Measurements from ENCODE around the gene IL6ST.
"Not testable (repeated sequence)": the region's sequence is repeated elsewhere in the genome, so short reads cannot be mapped to it uniquely, and the experiment has no call there.

The IL6ST gene

DNA sequence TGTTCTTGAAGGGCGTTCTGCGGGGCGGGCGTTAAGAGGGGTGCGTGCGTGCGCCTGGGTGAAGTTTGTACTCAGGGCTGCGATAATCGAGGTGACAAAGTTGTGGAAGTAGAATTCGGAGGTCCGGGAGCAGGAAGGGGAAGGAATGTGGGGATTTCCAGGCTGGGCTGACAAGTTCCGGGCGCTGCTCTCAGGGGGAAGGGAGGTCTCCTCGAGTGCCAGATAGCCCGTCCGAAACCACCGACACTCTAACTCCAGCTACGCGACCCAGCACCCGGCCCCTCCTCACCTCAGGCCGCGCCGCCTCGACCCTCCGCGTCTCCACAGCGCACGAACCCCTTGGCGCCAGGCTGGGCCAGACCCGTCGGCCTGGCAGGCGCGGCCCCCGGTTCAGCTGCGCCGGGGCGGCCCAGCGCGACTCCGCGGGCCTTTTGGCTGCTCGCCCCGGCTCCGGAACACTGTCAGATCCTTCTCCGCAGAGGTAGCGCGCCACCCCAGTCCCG is at the start of gene IL6ST:
Gene IL6ST, minus strand, starts transcription at position 469 of the 503 bp plus-strand sequence. CDS start 18,685 bp downstream, outside the sequence.
- no peak for DNase-seq

DNA sequence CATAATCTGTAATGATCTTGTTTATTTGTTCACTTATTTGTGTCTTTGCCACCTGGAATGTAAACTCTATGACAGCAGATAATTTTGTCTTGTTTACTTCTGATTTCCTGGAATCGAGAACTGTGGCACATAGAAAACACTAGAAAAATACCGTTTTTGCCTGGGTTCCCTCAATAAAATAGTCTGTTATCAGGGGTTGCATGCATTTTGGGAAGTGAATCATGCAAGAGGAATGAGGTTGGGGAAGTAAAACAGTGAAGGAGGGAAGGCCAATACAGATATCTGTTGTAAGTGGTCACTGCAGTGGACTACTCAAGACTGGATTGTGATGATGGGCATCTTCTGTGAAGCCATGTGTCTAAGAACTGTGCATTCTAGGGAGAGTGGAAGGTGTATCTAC is 45.2 kb upstream of the IL6ST start:
- DNase-seq, result no peak

DNA sequence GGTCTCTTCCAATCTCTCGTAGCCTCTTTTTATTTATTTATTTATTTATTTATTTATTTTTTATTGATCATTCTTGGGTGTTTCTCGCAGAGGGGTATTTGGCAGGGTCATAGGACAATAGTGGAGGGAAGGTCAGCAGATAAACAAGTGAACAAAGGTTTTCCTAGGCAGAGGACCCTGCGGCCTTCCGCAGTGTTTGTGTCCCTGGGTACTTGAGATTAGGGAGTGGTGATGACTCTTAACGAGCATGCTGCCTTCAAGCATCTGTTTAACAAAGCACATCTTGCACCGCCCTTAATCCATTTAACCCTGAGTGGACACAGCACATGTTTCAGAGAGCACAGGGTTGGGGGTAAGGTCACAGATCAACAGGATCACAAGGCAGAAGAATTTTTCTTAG is 43.4 kb upstream of the IL6ST start:
- not testable (repeated sequence) for DNase-seq

DNA sequence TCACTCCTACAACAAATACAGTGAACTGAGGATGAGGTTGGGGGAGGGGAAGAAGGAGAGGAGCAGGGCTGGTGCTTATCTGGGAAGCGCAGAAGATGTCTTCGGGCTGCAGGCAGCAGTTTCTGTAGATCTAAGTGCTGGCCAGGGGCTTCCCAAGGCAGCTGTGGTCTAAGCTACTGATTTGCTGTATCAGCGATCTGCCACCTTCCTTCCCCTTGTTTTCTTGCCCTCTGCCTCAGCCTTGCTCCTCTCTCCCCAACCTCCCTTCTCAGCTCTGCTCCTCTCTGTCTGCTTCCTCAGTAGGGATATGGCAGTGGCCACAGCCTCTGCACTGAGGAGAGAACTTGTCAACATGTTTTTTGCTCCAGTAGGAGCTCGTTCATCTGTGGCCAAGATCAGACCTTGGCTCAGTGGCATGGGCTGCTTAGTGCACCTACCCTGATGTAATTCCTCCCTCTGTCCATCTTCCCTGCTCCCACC is 42.8 kb upstream of the IL6ST start:
- DNase-seq, result no peak

DNA sequence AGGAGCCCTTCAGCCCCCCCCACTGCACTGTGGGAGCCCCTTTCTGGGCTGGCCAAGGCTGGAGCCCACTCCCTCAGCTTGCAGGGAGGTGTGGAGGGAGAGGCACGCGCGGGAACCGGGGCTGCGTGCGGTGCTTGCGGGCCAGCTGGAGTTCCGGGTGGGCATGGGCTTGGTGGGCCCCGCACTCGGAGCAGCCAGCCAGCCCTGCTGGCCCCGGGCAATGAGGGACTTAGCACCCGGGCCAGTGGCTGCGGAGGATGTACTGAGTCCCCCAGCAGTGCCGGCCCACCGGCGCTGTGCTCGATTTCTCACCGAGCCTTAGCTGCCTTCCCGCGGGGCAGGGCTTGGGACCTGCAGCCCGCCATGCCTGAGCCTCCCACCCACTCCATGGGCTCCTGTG is 40.6 kb upstream of the IL6ST start:
- not testable (repeated sequence) for DNase-seq

DNA sequence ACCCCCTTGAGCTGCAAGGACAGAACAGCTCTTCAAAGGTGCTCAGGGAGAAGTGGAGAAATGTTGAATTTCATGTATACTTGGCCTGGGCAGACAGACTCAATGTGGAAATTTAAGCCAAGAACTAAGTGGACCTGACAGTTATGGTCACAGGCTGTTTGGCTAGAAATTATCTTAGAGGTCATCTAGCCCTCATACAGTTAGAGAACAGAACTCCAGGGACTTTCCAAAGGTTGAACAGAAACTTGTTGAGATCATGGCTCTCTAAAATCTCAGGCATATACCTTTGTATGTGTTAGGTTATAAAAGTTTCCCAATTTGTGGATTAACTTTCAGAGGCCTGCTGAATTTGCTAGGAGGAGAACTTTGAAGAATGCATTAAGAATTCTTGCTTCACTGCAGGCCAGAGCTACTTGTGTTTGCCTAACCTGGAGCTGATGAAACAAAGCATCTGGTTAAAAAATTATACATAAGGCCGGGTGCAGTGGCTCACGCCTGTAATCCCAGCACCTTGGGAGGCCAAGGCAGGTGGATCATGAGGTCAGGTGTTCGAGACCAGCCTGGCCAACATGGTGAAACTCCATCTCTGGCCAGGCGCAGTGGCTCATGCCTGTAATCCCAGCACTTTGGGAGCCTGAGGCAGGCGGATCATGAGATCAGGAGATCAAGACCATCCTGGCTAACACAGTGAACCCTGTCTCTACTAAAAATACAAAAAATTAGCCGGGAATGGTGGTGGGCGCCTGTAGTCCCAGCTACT is 35.3 kb upstream of the IL6ST start:
- not testable (repeated sequence) for DNase-seq

DNA sequence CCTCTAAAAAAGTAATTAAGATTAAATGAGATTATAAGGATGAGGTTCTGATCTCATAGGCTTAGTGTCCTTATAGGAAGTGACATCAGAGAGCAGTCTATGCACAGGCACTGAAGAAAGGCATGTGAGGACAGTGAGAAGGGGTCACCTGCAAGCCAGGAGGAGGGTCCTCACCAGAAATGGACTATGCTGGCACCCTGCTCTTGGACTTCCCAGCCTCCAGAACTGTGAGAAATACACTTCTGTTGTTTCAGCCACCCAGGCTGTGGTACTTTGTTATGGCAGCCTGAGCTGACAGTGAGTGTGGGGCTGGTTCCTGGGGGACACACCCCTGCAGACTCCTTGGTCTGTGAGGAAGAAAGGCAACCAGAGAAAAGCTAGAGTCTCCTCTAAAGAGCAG is 34.7 kb upstream of the IL6ST start:
- DNase-seq, result no peak

DNA sequence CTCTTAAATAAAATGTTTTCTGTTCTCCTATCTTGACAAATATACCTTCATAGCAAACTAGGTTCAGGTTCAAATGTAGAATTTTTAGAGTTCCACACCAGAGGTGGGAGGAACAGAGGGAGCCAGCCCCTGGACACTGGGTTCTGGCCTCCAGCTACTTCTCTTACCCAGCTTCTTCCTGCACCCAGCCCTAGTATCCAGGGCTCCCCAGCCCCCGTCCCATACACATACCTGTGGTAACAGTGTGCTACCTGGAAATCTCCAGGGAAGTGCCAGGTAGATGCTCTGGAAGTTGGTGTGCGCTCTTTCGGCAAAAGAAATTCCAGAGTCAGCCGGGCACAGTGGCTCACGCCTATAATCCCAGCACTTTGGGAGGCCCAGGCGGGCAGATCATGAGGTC is 33.9 kb upstream of the IL6ST start:
- no peak for DNase-seq

DNA sequence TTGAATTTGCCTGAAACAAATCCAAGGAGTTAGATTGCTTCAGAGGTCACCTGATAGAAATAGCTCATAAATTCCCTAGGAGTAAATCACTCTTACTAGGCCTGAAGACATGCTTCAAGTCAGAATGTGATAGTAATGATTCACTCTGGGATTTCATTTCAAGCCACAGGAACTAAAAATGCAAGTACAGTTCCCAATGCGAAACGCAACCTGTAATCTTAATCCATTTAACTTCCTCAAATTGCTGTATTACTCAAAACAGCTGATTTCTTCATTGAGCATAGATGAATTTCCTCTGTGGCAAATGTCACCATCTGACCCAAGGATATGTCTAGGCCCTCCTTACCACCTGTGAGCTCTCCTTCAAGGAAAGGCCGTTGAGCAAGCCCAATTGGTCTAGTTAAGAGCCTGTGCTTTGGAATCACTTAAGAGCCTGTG is 32.1 kb upstream of the IL6ST start:
- DNase-seq, result no peak

DNA sequence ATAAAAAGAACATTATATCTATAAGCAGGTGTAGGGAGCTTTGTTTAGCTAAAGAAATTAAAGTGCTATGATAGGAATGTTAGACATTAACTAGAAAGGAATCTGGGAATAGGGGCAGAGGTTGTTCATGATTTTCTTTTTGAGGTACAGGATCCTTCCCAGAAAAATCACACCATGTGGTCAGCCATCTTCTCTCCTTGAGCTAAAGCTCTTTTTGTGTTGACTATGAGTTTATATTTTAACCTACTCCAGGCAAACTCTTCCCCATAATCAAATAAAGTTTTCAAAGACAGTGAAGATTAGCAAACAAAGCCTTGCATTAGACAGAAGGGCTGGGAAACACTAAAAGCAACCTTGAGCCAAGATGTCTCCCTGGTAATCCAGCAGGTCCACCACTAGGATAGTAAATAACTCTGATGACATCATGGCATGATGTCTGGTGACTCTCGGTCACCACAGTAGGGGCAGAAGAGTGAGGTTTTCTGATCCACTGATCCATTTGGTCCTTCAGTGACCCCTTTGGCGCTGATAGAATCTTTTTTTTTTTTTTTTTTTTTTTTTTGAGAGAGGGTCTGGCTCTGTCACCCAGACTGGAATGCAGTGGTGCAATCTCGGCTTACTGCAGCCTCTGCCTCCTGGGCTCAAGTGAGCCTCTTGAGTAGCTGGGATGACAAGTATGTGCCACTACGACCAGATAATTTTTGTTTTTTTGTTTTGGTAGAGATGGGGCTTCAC is 30.6 kb upstream of the IL6ST start:
- no peak for DNase-seq

DNA sequence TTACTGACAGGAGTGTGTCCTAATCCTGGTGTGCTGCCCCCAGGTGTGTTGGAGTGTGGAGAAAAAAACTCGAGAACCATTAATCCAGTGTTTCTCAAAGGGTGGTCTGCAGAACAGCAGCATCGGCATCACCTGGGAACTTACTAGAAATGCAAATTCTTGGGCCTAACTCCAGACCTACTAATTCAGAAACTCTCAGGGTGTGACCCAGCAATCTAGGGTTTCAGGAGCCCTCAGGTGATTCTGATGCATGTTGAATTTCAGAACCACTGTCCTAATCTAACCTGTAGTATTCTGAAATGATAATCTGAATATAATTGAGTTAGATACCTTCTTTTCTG is 30.0 kb upstream of the IL6ST start:
- no peak for DNase-seq

DNA sequence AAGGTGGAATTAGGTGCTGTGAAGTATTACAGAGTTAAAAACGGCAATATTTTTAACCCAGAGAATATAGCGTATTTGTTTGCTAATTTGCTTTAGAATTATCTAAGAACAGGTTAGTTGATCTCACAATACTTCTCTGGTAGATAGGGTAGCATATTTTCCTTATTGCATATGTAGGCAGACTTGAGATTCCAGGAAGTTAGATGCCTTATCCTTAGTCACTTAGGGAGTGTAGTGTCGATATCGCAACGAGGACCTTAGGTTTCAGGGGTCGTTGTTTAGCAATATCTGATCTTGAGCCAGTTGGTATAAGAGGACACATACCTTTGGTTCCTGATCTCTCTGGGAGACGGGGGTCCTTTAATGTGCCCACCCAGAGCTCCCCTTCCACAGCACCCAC is 28.5 kb upstream of the IL6ST start:
- no peak for DNase-seq

DNA sequence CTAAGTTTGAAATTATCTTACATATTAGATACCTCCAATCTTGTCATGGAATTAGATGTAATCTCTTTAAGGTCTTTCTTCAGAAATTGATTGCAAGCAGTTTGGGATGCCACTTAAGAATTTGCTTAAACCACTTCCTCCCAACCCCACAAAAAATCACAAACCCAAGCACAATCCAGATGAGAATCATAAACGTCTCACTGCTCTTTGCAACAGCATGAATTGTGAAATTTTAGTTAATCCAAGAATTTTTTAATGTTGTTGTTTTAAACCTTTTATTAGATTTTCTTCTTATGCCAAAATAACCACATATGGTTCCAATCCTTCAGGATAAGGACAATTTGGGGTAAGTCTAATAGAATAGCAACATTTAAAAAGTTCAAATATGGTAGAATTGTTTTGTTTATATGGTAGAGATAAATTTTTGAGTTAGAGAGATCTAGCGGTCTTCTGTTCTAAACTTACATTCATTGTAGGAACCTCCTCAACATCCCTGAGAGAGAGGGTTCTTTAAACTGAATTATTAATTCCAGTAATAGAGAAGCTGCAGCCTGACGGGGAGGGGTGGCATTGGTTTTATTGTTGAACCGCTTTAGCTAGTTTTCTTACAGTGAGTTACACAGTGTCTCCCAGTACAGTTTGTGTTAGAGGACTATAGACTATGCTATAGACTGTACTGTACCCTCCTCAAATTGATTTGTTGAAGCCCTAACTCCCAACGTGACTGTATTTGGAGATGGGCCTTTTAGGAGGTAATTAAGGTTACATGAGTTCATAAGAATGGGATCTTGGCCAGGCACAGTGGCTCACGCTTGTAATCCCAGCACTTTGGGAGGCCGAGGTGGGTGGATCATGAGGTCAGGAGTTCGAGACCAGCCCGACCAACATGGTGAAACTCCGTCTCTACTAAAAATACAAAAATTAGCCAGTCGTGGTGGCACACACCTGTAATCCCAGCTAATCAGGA is 24.8 kb upstream of the IL6ST start:
- no peak for DNase-seq

DNA sequence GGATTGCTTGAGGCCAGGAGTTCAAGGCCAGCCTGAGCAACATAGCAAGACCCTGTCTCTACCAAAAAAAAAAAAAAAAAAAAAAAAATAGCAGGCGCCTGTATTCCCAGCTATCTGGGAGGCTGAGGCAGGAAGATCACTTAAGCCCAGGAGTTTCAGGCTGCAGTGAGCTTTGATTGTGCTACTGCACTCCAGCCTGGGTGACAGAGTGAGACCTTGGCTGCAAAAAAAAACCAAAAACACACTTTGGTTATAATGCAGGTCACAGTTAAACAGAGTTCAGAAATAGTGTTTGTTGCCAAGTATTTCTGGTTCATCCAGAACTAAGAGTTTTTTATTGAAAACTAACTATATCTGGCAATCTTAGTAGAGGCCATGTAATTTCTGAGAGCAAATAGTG is 24.1 kb upstream of the IL6ST start:
- DNase-seq, result no peak

DNA sequence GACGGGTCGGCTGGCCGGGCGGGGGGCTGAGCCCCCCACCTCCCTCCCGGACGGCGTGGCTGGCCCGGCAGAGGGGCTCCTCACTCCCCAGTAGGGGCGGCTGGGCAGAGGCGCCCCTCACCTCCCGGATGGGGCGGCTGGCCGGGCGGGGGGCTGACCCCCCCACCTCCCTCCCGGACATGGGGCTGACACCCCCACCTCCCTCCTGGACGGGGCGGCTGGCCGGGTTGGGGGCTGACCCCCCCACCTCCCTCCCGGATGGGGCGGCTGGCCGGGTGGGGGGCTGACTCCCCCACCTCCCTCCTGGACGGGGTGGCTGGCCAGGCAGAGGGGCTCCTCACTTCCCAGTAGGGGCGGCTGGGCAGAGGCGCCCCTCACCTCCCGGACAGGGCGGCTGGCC is 19.9 kb upstream of the IL6ST start:
- not testable (repeated sequence) for DNase-seq

DNA sequence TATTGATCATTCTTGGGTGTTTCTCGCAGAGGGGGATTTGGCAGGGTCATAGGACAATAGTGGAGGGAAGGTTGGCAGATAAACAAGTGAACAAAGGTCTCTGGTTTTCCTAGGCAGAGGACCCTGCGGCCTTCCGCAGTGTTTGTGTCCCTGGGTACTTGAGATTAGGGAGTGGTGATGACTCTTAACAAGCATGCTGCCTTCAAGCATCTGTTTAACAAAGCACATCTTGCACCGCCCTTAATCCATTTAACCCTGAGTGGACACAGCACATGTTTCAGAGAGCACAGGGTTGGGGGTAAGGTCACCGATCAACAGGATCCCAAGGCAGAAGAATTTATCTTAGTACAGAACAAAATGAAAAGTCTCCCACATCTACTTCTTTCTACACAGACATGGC is 19.2 kb upstream of the IL6ST start:
- not testable (repeated sequence) for DNase-seq

DNA sequence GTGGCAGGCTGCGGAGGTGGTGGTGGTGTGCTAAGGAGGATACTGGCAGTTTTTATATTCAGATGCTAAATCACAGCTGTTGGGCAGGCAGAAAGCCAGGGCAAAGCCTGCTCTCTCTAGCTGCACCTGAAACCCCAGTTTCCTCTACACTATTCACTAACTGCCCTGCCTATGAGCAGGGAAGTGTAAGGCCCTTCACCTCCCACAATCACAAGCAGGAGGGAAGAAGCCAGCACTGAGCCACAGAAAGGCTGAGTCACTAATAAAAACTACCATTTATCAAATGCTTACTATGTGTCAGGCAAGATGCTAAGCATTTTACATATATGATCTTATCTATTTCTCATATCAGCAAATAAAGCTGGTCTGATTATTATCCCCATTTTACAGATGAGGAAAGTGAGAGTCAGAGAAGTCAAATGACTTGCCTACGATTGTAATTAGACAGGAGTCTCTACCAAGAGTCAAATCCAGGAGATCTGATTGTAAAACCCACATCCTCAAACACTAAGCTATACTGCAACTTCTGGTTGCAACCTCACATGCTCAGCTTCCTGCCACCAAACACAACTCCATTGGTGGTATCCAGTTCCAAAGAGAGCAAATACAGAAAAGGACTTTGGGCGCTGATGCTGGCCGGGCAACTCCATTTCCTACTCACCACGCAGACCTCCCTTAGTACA is 17.7 kb upstream of the IL6ST start:
- no peak for DNase-seq

DNA sequence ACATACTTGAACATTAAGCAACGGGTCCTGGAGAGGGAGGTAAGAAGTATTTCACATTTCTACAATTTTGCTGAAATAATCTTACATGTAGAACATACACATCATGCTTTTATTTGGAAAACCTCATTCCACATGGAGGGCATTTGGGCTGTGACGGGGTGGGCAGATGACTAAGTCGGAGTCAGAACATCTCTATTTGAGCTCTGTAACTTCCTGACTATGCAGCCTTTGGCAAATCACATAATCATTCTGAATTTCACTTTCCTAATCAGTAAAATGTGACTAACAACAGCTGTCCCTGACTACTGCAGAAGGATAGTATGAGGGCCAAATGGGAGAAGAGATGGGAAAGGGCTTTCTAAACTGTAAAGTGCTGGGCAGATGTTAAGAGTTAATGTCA is 17.1 kb upstream of the IL6ST start:
- DNase-seq, result no peak

DNA sequence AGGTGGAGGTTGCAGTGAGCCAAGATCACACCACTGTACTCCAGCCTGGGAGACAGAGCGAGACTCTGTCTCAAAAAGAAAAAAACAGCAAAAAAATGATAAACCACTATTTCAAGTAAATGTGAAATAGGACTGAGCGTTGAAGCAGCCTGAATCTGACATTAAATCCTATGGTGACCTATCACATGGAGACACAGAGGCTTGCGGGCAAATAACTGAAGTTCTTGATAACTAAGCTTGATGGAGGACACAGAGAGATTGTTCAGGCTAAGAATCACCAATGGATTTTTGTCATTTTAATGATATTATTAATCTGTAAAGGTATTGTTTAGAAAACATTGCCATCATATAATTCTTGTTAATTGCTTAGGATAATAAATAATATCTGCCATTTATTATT is 15.7 kb upstream of the IL6ST start:
- DNase-seq, result no peak

DNA sequence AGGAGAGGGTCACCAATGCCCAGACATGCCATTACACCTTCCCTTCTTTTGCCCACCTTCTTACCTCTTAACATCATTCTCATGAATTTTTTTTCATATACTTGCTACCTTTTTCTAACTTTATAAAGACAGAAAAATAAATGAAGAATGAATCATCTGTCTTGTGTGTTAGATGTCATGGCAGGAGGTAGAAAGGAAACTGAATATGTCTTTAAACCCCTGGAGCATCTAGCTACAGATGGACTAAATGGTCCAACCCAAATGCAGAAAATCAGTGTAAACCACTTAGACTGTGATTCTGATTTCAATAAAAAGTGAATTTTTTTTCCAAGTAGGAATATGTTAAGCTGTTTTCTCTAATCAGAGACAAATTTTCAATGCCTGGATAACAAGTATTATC is 11.8 kb upstream of the IL6ST start:
- DNase-seq, result no peak

DNA sequence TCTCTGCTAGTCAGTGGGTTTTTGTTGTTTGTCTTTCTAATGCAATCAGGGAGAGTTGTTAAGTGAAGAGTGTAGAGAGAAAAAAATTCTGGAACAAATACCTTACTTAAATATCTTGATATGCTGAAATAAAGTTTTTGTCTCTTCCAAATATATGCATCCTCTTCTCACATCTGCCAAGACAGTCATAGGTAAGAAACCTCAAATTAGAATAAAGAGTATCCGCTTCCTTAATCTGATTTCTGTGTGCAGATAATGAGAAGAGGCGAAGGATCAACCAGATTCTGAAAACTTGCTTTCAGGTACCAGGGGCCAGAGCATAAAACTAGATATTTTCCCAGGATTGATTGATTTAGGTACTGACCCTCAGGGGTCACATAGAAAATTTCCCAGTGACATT is 11.3 kb upstream of the IL6ST start:
- no peak for DNase-seq

DNA sequence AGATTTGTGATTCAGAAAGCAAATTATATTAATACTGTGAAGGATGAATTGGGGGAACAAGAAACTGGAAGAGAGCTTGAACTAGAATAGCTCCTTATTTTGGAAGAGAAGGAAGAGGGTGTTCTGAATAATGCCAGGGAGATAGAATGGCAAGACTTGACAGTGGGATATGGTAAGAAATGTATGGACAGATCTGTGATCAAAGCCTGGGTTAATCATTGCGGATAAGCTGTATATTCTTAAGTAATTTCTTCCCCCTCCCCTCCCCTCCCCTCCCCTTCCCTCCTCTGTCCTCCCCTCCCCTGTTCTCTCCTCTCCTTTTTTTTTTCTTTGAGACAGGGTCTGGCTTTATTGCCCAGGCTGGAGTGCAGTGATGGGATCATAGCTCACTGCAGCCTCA is 10.1 kb upstream of the IL6ST start:
- DNase-seq, result no peak

DNA sequence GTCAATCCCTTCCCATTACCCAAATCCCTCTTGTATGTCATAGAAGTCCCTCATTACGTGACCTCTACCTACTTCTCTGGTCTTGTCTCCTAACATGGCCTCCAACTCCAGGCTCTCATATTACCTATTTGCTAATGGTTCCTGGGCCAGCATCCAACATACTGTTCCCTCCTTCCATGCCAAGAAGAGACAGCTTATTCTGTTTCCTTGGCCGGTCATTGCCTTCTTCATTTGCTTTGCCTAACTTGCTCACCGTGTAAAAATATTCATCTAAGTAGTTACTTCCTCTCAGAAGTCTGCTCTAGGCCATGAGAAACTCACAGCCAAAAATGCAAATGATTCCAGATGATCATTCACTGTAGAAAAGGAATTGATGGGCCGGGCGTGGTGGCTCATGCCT is 8.9 kb upstream of the IL6ST start:
- no peak for DNase-seq
